HepG2 (cell line): ENCODE data around the gene INTS14. TPM values are rescaled to one million over a fixed set of nuclear protein-coding genes. Genes with fewer than 3 reads are reported as not detected.

ENCODE experiments used
- DMAP1 ChIP-seq: IDR thresholded peaks from 2 replicates; pipeline ENCODE4 v1.6.1; 2016
- KDM2A ChIP-seq: sonication (generic); formaldehyde crosslinking; IDR thresholded peaks from 2 replicates; pipeline ENCODE4 v1.4.0; 2020; ENCODE audit warnings: low read depth, missing genetic modification reagents, borderline replicate concordance
- NCOA2 ChIP-seq: sonication (generic); formaldehyde crosslinking; IDR thresholded peaks from 2 replicates; pipeline ENCODE4 v1.8.0; 2022; ENCODE audit warnings: inconsistent platforms
- SKIL ChIP-seq: sonication (generic); formaldehyde crosslinking; IDR thresholded peaks from 2 replicates; pipeline ENCODE4 v1.8.0; 2022; ENCODE audit warnings: missing genetic modification reagents, mild to moderate bottlenecking, moderate library complexity, borderline replicate concordance
- STAT6 ChIP-seq: sonication (generic); formaldehyde crosslinking; IDR thresholded peaks from 2 replicates; pipeline ENCODE4 v1.4.0; 2020; ENCODE audit warnings: missing genetic modification reagents, mild to moderate bottlenecking, borderline replicate concordance
- TOPORS ChIP-seq: sonication (generic); formaldehyde crosslinking; IDR thresholded peaks from 2 replicates; pipeline ENCODE4 v1.8.0; 2023; ENCODE audit warnings: mild to moderate bottlenecking, missing genetic modification reagents
- TRAFD1 ChIP-seq: sonication (generic); formaldehyde crosslinking; IDR thresholded peaks from 2 replicates; pipeline ENCODE4 v1.5.1; 2020; ENCODE audit warnings: missing genetic modification reagents, mild to moderate bottlenecking, borderline replicate concordance
- ZFAT ChIP-seq: sonication (generic); formaldehyde crosslinking; conservative IDR thresholded peaks from 2 replicates; pipeline ENCODE4 v1.8.1; 2023; ENCODE audit warnings: missing genetic modification reagents, inconsistent platforms
- ZHX1 ChIP-seq: sonication (generic); formaldehyde crosslinking; IDR thresholded peaks from 2 replicates; pipeline ENCODE4 v1.8.1; 2022; ENCODE audit warnings: low read depth, mild to moderate bottlenecking, missing genetic modification reagents
- ZNF605 ChIP-seq: sonication (generic); formaldehyde crosslinking; IDR thresholded peaks from 2 replicates; pipeline ENCODE4 v1.8.0; 2022; ENCODE audit warnings: mild to moderate bottlenecking, missing genetic modification reagents
- ZNF609 ChIP-seq: sonication (generic); formaldehyde crosslinking; IDR thresholded peaks from 2 replicates; pipeline ENCODE4 v1.4.0; 2020; ENCODE audit warnings: mild to moderate bottlenecking, missing genetic modification reagents, borderline replicate concordance
- ZSCAN29 ChIP-seq: sonication (generic); formaldehyde crosslinking; conservative IDR thresholded peaks from 2 replicates; pipeline ENCODE4 v1.4.0; 2020; ENCODE audit warnings: mild to moderate bottlenecking, missing genetic modification reagents
- polyA plus RNA-seq, 8 experiments: library from polyadenylated mRNA; depleted of rRNA in 3 of 8; stranded (reverse) in 7 of 8; unstranded in 1 of 8; fragments of >200 nt; fragmentation: Illumina TruSeq in 4 of 8; extraction: Trizol in 4 of 8; gene quantifications; 2 replicates each; pipeline versions ENCODE4 v1.2.1 to v1.2.3, GENCODE V29; 2011 to 2016; ENCODE audit warnings: low read depth in 4 of 8, missing spikeins in 1 of 8, mixed read lengths in 1 of 8; ENCODE audit not compliant: insufficient read depth in 1 of 8
- total RNA-seq, 5 experiments: library from RNA; depleted of rRNA; stranded (reverse); fragments of >200 nt; fragmentation: Illumina TruSeq; extraction: Trizol; gene quantifications; 2 replicates each; pipeline ENCODE4 v1.2.3, GENCODE V29; 2016; ENCODE audit warnings: low read depth in 1 of 5

Gene INTS14
- total and polyA plus RNA-seq, 2 of the 13 experiments (the other 11 are each of a cell fraction or from before 2014, with no cell fraction given) = 41.4 to 52.0 TPM

- peak; percentile 52; the same call in 1 of the 2 replicates for TF ChIP-seq STAT6 (CRISPR knock-in tag)
- peak; percentile 91; the same call in 1 of the 2 replicates for TF ChIP-seq TOPORS (CRISPR knock-in tag)
- TF ChIP-seq NCOA2 (CRISPR knock-in tag) = peak; percentile 78
- no peak for TF ChIP-seq SKIL (CRISPR knock-in tag)
- 0 out of 2 replicates have a peak, but pooled peaks have one; percentile 72 for TF ChIP-seq ZNF609 (CRISPR knock-in tag)
- TF ChIP-seq DMAP1 (CRISPR knock-in tag) = peak; percentile 99
- peak; percentile 51 for TF ChIP-seq ZNF605
- TF ChIP-seq ZSCAN29 (CRISPR knock-in tag) = peak; percentile 85; the same call in 1 of the 2 replicates
- 0 out of 2 replicates have a peak, but pooled peaks have one; percentile 60 for TF ChIP-seq ZHX1
- TF ChIP-seq TRAFD1 (CRISPR knock-in tag) = no peak; the same call in 1 of the 2 replicates
- peak; percentile 100 for TF ChIP-seq KDM2A
- 0 out of 2 replicates have a peak, but pooled peaks have one; percentile 47 for TF ChIP-seq ZFAT (CRISPR knock-in tag)
Observed at GRCh38 chr15:65610871-65611718, at the start of gene INTS14 (continued).
